ENCODE results near the gene CCN5.

DNA sequence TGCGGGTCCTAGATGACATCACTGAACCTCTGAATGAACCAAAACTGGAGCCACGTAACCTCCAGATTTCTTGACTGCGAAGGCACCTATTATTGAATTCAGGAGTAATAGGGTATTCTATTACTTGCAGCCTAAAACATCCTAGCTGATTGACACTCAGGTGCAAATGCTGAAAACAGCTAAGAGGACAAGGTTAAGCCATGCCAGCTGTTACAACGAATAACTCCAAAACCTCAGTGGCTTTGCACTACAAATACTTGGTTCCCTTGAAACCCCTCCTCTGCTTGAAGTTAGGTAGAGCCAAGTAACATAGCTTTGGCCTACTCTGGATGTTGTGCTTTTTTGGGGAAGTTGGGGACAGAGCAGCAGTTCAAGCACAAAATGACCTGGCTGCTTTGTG is 21.0 kb upstream of the CCN5 start:
- TF ChIP-seq, protein P1, sequence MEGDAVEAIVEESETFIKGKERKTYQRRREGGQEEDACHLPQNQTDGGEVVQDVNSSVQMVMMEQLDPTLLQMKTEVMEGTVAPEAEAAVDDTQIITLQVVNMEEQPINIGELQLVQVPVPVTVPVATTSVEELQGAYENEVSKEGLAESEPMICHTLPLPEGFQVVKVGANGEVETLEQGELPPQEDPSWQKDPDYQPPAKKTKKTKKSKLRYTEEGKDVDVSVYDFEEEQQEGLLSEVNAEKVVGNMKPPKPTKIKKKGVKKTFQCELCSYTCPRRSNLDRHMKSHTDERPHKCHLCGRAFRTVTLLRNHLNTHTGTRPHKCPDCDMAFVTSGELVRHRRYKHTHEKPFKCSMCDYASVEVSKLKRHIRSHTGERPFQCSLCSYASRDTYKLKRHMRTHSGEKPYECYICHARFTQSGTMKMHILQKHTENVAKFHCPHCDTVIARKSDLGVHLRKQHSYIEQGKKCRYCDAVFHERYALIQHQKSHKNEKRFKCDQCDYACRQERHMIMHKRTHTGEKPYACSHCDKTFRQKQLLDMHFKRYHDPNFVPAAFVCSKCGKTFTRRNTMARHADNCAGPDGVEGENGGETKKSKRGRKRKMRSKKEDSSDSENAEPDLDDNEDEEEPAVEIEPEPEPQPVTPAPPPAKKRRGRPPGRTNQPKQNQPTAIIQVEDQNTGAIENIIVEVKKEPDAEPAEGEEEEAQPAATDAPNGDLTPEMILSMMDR (IDR thresholded peaks at IDR 0.05), result no peak
- no peak for TF ChIP-seq POLR2AphosphoS5 (IDR thresholded peaks at IDR 0.05)

All from breast epithelium (tissue), 3 donors.